AG09309 (cell line): Measurements from ENCODE around the gene RNF151.

Experiments used
- DNase-seq: peaks from one replicate; pipeline ENCODE4 v3.0.0-alpha.2; 2010; ENCODE audit warnings: low read depth
- H3K4me3 ChIP-seq: 2 replicates; pipeline ENCODE4 v1.5.1; 2011; ENCODE audit warnings: mild to moderate bottlenecking, low read depth, low read length, moderate library complexity; ENCODE audit not compliant: control insufficient read depth
- TF ChIP-seq, protein P1 (sequence below): IDR thresholded peaks from 2 replicates; pipeline ENCODE4 v1.5.1; 2011; ENCODE audit warnings: mild to moderate bottlenecking, low read depth, low read length, inconsistent platforms; ENCODE audit not compliant: insufficient read depth, control insufficient read depth; ENCODE audit errors: missing control alignments

Gene RNF151

DNA sequence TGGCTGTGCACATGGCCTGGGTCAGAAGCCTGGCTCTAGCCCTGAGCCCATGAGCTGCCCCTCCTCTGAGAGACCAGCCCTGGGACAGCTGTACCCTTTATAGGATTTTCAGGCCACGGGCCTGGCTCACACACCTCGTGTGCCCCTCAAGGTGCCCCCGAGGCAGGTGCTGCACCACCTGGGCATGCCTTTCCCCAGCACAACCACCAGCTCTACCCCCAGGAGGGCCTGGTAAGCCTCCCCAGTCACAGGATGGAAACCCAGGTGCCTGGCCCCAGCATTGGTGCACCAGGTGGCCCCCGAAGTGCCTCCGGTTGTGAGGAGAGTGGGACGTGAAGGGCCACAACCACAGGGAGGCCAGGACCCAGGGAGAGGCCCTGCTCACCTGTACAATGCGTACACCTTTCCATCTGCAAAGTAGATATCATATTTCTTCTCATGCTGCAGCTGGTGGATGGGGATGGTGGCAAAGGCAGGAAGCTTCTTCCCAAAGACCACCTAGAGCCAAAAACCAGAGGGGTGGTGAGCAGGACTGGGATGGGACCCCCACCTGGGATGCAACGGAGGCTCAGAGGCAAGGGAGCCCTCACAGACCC, 36.7 kb downstream of the RNF151 start:
- TF ChIP-seq, protein P1, sequence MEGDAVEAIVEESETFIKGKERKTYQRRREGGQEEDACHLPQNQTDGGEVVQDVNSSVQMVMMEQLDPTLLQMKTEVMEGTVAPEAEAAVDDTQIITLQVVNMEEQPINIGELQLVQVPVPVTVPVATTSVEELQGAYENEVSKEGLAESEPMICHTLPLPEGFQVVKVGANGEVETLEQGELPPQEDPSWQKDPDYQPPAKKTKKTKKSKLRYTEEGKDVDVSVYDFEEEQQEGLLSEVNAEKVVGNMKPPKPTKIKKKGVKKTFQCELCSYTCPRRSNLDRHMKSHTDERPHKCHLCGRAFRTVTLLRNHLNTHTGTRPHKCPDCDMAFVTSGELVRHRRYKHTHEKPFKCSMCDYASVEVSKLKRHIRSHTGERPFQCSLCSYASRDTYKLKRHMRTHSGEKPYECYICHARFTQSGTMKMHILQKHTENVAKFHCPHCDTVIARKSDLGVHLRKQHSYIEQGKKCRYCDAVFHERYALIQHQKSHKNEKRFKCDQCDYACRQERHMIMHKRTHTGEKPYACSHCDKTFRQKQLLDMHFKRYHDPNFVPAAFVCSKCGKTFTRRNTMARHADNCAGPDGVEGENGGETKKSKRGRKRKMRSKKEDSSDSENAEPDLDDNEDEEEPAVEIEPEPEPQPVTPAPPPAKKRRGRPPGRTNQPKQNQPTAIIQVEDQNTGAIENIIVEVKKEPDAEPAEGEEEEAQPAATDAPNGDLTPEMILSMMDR: no peak
- DNase-seq: no peak
- no peak overlapping the region for H3K4me3 ChIP-seq

DNA sequence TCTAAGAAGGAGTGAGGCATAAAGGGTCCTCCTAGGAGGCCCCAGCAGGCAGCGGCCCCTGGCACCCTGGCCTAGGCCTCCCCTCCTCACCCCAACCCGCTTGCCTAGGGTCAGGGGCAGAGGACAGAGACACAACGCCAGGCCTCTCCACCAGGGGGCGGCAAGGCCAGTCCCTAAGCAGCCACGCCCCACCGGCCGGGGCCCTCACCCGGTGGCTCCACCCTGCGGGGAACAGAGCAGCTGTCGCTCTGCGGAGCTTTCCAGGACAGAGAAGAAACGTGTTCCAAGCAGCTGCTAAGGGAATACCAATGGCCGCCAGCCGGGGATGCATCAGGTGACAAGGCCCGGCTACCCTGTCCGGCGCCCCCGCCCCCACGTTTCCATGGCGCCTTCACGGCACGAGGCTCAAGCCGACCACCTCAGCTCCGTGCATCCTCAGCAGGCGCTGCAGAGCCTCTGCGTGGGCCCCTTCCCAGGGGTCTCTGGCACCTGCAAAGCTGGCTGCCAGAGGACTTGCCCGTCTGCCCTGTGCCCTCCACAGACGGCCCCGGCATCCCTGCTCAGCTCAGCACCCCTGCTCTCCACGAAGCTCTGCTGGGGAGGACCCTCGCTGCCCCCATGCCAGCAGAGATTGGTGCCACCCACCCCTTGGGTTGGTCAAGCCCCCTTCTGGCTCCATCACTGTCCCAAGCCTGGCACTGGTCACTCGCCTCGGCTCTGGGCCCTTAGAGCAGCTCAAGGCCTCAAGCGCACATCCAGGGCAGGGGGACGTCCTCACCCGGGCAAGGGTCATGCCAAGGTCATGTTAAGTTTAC, 37.4 kb downstream of the RNF151 start:
- no peak overlapping the region for H3K4me3 ChIP-seq
- TF ChIP-seq, protein P1: peak; percentile 91
- DNase-seq: no peak

DNA sequence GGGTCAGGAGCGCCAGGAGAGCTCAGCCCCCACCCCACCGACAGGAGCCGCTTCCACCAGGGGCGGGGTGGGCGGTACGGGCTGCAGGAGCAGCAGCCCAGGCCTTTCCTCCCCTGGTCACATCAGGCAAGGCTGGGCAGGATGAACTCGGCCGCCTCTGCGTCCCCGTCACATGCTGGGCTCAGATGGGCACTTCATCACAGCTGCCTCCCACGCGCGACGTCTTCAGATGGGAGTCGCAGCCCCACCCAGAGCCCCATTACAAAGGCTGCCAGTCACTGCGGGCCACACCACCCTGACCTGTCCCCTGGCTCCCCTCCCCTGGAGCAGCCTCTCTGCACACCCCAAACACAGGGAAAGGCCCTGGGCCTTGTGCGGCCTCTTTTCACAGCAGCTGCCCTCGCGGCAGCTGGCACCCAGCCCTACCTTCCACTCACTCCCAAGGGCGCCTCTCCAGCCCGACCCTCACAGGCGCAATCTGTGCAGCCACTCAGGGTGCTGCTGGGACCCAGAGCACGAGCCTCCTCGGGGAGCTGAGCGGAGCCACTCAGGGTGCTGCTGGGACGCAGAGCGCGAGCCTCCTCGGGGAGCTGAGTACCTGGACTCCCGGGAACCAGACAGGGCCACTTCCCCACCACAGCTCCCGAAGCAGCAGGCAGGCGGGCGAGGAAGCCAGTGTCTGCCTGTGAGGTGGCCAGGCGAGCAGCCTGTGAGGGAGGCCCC, 38.3 kb downstream of the RNF151 start:
- DNase-seq: no peak
- TF ChIP-seq, protein P1: no peak
- no peak overlapping the region for H3K4me3 ChIP-seq

DNA sequence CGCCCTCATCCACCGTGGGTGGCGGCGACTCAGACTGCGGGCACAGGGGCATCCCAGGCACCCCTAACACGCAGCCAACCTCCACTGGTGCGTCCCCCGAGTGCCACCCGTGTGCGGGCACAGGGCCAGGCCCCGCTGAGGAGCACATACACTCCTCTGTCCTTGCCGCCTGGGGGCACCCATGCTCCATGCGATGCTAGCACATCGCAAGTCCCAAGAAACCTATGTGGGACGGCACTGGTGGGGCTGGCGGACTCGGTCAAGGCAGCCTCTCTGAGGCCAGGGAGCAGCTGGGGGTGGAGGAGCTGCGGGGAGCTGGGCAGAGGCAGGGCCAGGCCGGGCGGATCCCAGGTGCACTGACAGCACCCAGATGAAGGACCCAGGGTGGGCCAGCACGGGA, 39.0 kb downstream of the RNF151 start:
- no peak for DNase-seq
- H3K4me3 ChIP-seq: no peak overlapping the region
- TF ChIP-seq, protein P1: no peak

DNA sequence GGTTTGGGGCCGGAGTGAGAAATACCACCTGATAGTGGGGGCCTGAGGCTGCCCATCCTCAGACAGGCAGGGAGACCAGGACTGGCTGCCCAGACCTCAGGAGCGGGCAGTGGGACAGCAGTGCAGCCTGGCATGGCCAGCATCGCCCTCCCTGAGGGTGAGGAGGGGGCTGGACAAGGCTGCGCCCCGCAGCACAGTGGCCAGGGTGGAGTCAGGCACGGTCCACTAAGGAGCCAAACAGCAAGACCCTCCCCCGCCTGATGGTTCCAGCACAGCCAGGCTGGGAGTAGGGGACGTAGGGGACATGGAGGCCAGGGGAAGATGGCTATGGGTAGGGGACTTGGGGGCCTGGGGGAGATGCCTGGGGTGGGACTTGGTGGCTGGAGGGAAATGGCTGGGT, 39.7 kb downstream of the RNF151 start:
- TF ChIP-seq, protein P1: no peak
- no peak for DNase-seq
- H3K4me3 ChIP-seq: no peak overlapping the region

DNA sequence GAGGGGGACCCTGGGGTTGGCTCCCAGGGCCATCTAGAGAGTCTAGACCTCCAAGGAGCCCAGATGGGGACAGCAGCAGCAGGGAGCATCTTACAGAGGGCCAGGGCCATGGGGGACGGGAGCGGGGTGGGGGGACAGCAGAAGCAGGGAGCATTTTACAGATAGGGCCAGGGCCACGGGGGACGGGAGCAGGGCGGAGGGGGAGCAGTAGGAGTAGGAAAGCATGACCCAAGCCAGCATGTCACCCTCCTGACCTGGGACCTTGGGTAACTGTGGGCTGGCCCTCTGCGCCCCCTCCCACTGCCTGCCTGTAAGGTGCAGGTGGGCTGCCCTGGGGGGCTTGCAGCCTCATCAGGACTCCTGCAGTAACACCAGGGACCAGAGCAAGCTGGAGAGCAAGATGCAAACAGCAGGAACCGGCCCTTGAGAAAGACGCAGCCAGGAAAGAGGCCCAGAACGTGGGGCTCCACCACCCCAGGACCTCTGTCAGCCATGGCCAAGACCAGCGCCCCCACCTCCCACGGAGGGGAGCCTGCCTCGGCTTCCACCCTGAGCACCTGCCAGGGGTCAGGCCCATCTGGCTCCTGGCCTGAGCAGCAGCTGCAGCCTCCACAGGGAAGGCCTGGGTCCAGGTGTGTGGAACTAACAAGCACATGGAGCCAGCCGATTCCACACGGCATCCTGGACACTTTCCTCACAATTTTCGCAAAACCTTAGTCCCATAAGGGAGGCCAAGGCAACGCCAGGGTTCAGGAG, 40.6 kb downstream of the RNF151 start:
- no peak for DNase-seq
- TF ChIP-seq, protein P1: no peak
- peak overlapping the region; percentile 56 for H3K4me3 ChIP-seq
